Spleen (tissue), 11 donors: ENCODE measurements around the gene ITGA1. TPM values are rescaled to one million over a fixed set of nuclear protein-coding genes. Genes with fewer than 3 reads are reported as not detected.

ENCODE experiments used
- DNase-seq: peaks from one replicate; pipeline ENCODE4 v3.0.0-alpha.2; 2020
- H3K27ac ChIP-seq, 8 donors: fragments of 200-600 bp; sonication (generic) in 7 of 8; 1 replicate in 4 of 8; 2 replicates in 4 of 8; pipeline versions ENCODE4 v1.5.0 to v1.8.0; 2016 to 2021; ENCODE audit warnings: inconsistent platforms in 4 of 8, mild to moderate bottlenecking in 4 of 8, moderate library complexity in 1 of 8
- H3K27me3 ChIP-seq, 7 donors: fragments of 200-600 bp; sonication (generic) in 6 of 7; replicated peaks in 1 of 7; 1 replicate in 4 of 7; 2 replicates in 3 of 7; pipeline versions ENCODE4 v1.5.0 to v1.8.0; 2016 to 2021; ENCODE audit warnings: inconsistent platforms in 3 of 7, mild to moderate bottlenecking in 1 of 7
- H3K36me3 ChIP-seq, 6 donors: fragments of 200-600 bp; sonication (generic) in 5 of 6; 1 replicate in 4 of 6; 2 replicates in 2 of 6; pipeline versions ENCODE4 v1.5.0 to v1.8.0; 2016 to 2021; ENCODE audit warnings: inconsistent platforms in 2 of 6
- H3K4me1 ChIP-seq, 6 donors: fragments of 200-600 bp; sonication (generic) in 5 of 6; 1 replicate in 3 of 6; 2 replicates in 3 of 6; pipeline versions ENCODE4 v1.5.0 to v1.8.0; 2016 to 2021; ENCODE audit warnings: inconsistent platforms in 3 of 6
- H3K4me3 ChIP-seq, 8 donors: fragments of 200-600 bp; sonication (generic) in 7 of 8; 1 replicate in 4 of 8; 2 replicates in 4 of 8; pipeline versions ENCODE4 v1.5.0 to v1.8.0; 2016 to 2021; ENCODE audit warnings: inconsistent platforms in 4 of 8, mild to moderate bottlenecking in 4 of 8, moderate library complexity in 2 of 8
- H3K9me3 ChIP-seq, 8 donors: fragments of 200-600 bp; sonication (generic) in 7 of 8; 1 replicate in 4 of 8; 2 replicates in 4 of 8; pipeline versions ENCODE4 v1.5.0 to v1.8.0; 2016 to 2021; ENCODE audit warnings: inconsistent platforms in 4 of 8
- CTCF ChIP-seq, 11 experiments: fragments of 200-600 bp in 7 of 11; fragments of 450-650 bp in 4 of 11; sonication (generic) in 4 of 11; IDR thresholded peaks in 8 of 11; conservative IDR thresholded peaks in 3 of 11; 1 replicate in 7 of 11; 2 replicates in 4 of 11; pipeline versions ENCODE4 v1.4.0 to v1.8.0; 2016 to 2021; ENCODE audit warnings: antibody characterized with exemption in 11 of 11, inconsistent platforms in 4 of 11, mild to moderate bottlenecking in 1 of 11
- POLR2A ChIP-seq, 3 donors: fragments of 450-650 bp; IDR thresholded peaks; one replicate each; pipeline ENCODE4 v1.5.1; 2017; ENCODE audit warnings: antibody characterized with exemption in 3 of 3, mild to moderate bottlenecking in 1 of 3
- POLR2AphosphoS5 ChIP-seq, 3 donors: sonication (generic); formaldehyde crosslinking; IDR thresholded peaks; one replicate each; pipeline ENCODE4 v1.5.1; 2017; ENCODE audit warnings: antibody characterized with exemption in 3 of 3
- WGBS, 5 donors: extraction: QIAGEN DNeasy Blood & Tissue Kit in 3 of 5; methylation state at CpG; one replicate each; pipeline versions ENCODE4 v1.1.5 to v1.1.7; 2013 to 2018; 5-methylcytosine and 5-hydroxymethylcytosine counted together
- intact Hi-C: fragments of 100-400 bp; cut with DNase I; formaldehyde crosslinking; loops from one replicate; pipeline ENCODE4 v1.15.0; 2023; ENCODE audit warnings: low total_unique reads
- polyA plus RNA-seq, 3 donors: library from polyadenylated mRNA; stranded (reverse); fragments of 200-250 nt; gene quantifications; one replicate each; pipeline ENCODE4 v1.2.1, GENCODE V29; 2013
- total RNA-seq, 7 donors: library from RNA; depleted of rRNA in 3 of 7; stranded (reverse); fragments of >200 nt in 3 of 7; fragmentation: NEBNext Ultra II Directional in 4 of 7; extraction: Animal tissue kit (Norgen Biotek cat#: 25700) in 4 of 7; gene quantifications; one replicate each; pipeline versions ENCODE4 v1.1.0 to v1.2.1, GENCODE V29; 2016 to 2021
- donor health status: healthy with polysubstance abuse.
- donor health status: DM: no; HTN: no; CAD: no; lungs with moderate emphysema.
- donor health status: DM: no; HTN: no; CAD: no.
- donor health status: Bipolar disorder and iron deficiency.
- donor health status: healthy.
- donor health status: DM: no; HTN: no; CAD: no.
- donor health status: DM: yes; HTN: yes; CAD: no.

The ITGA1 gene
- total and polyA plus RNA-seq, 10 donors: 8.3 to 505 (median 289) TPM

GRCh38 chr5:52746539-52746938 lies 41.2 kb upstream of the ITGA1 start:
- Histone ChIP-seq H3K27me3 (no peaks in the 10 kb centered on the region), H3K4me3 (no peak overlapping the region), H3K27ac (peak overlapping the region in 2 of 8 donors; percentile 12 to 78), H3K36me3 (no peaks in the 10 kb centered on the region), H3K9me3 (no peaks in the 10 kb centered on the region), H3K4me1 (peaks cover 21 to 49% (median 29%) of the 10 kb centered on the region in 6 donors)
- no peak for TF ChIP-seq CTCF (IDR thresholded peaks at IDR 0.05 in 8 of 11, conservative IDR thresholded peaks at IDR 0.05 in 3 of 11)
- no peak for DNase-seq
- intact Hi-C loops: no loop called here
- 69 to 88% (median 84%) methylated on average over 2 of the region's 2 CpGs for WGBS, 5 donors

- intact Hi-C loops: no loop called here
Observed at GRCh38 chr5:52748590-52748989, 39.1 kb upstream of the ITGA1 start.

GRCh38 chr5:52749666-52750065 lies 38.0 kb upstream of the ITGA1 start:
- Histone ChIP-seq H3K9me3 (no peaks in the 10 kb centered on the region), H3K4me1 (peaks cover 0 to 18% (median 5%) of the 10 kb centered on the region in 6 donors), H3K27ac (no peak overlapping the region), H3K4me3 (no peak overlapping the region), H3K27me3 (no peaks in the 10 kb centered on the region), H3K36me3 (no peaks in the 10 kb centered on the region)
- no peak for DNase-seq
- TF ChIP-seq POLR2A (IDR thresholded peaks at IDR 0.05): no peak
- intact Hi-C loops: no loop called here

More at GRCh38 chr5:52748590-52748989, 39.1 kb upstream of the ITGA1 start:
- DNase-seq: no peak
- H3K4me3 ChIP-seq: no peak overlapping the region
- peaks cover 10 to 28% (median 16%) of the 10 kb centered on the region in 6 donors for H3K4me1 ChIP-seq
- H3K27me3 ChIP-seq: no peaks in the 10 kb centered on the region
- no peaks in the 10 kb centered on the region for H3K9me3 ChIP-seq
- TF ChIP-seq POLR2A (IDR thresholded peaks at IDR 0.05) (no peak), POLR2AphosphoS5 (IDR thresholded peaks at IDR 0.05) (no peak), CTCF (IDR thresholded peaks at IDR 0.05 in 8 of 11, conservative IDR thresholded peaks at IDR 0.05 in 3 of 11) (no peak)
- WGBS, 5 donors: 24 to 69% (median 27%) methylated on average over 1 of the region's 1 CpG
- no peak overlapping the region for H3K27ac ChIP-seq
- no peaks in the 10 kb centered on the region for H3K36me3 ChIP-seq

GRCh38 chr5:52751137-52751536 lies 36.6 kb upstream of the ITGA1 start:
- intact Hi-C loops: no loop called here
- H3K27me3 ChIP-seq: no peaks in the 10 kb centered on the region
- no peak for DNase-seq
- no peak overlapping the region for H3K27ac ChIP-seq
- H3K36me3 ChIP-seq: no peaks in the 10 kb centered on the region
- peaks cover 0 to 5% (median 0%) of the 10 kb centered on the region in 6 donors for H3K4me1 ChIP-seq
- no peaks in the 10 kb centered on the region for H3K9me3 ChIP-seq
- H3K4me3 ChIP-seq: no peak overlapping the region
- TF ChIP-seq CTCF (IDR thresholded peaks at IDR 0.05 in 8 of 11, conservative IDR thresholded peaks at IDR 0.05 in 3 of 11) (no peak), POLR2AphosphoS5 (IDR thresholded peaks at IDR 0.05) (no peak), POLR2A (IDR thresholded peaks at IDR 0.05) (no peak)
- WGBS, 5 donors: 78 to 94% (median 91%) methylated on average over 1 of the region's 1 CpG

GRCh38 chr5:52754051-52754450 lies 33.7 kb upstream of the ITGA1 start:
- Histone ChIP-seq H3K9me3 (no peaks in the 10 kb centered on the region), H3K4me1 (peaks cover 0 to 12% (median 1%) of the 10 kb centered on the region in 6 donors), H3K36me3 (no peaks in the 10 kb centered on the region), H3K4me3 (no peak overlapping the region), H3K27ac (no peak overlapping the region), H3K27me3 (no peaks in the 10 kb centered on the region)
- WGBS, 5 donors: 60 to 76% (median 72%) methylated on average over 2 of the region's 2 CpGs
- no peak for TF ChIP-seq CTCF (IDR thresholded peaks at IDR 0.05 in 8 of 11, conservative IDR thresholded peaks at IDR 0.05 in 3 of 11)
- no peak for TF ChIP-seq POLR2AphosphoS5 (IDR thresholded peaks at IDR 0.05)
- DNase-seq: no peak
- intact Hi-C loops: no loop called here
